H9 (cell line): ENCODE results near the gene ABCG1. TPM values are rescaled to one million over a fixed set of nuclear protein-coding genes. Genes with fewer than 3 reads are reported as not detected.

Experiments used
- DNase-seq: peaks from one replicate; pipeline ENCODE4 v3.0.0-alpha.2; 2017
- H2AFZ ChIP-seq: one replicate; pipeline ENCODE4 v1.6.1; 2013; ENCODE audit warnings: mild to moderate bottlenecking, low read length, control low read depth, moderate library complexity
- H2AK5ac ChIP-seq: 2 replicates; pipeline ENCODE4 v1.6.1; 2013; ENCODE audit warnings: low read length, control low read depth, mixed read lengths; ENCODE audit not compliant: insufficient read length
- H2BK120ac ChIP-seq: one replicate; pipeline ENCODE4 v1.6.1; 2013; ENCODE audit warnings: low read depth, mild to moderate bottlenecking, low read length, control low read depth, inconsistent platforms; ENCODE audit not compliant: poor library complexity, severe bottlenecking
- H2BK12ac ChIP-seq: 2 replicates; pipeline ENCODE4 v1.6.1; 2013; ENCODE audit warnings: low read length, control low read depth, mixed read lengths, low read depth; ENCODE audit not compliant: insufficient read length
- H2BK15ac ChIP-seq: 2 replicates; pipeline ENCODE4 v1.6.1; 2013; ENCODE audit warnings: low read depth, low read length, control low read depth
- H2BK20ac ChIP-seq: one replicate; pipeline ENCODE4 v1.6.1; 2013; ENCODE audit warnings: low read depth, mild to moderate bottlenecking, low read length, control low read depth, inconsistent platforms; ENCODE audit not compliant: poor library complexity, severe bottlenecking
- H2BK5ac ChIP-seq: 2 replicates; pipeline ENCODE4 v1.6.1; 2013; ENCODE audit warnings: low read length, control low read depth, mixed read lengths; ENCODE audit not compliant: insufficient read length
- H3K14ac ChIP-seq: 2 replicates; pipeline ENCODE4 v1.6.1; 2013; ENCODE audit warnings: low read length, control low read depth; ENCODE audit not compliant: insufficient read depth
- H3K18ac ChIP-seq: 2 replicates; pipeline ENCODE4 v1.6.1; 2013; ENCODE audit warnings: low read depth, mild to moderate bottlenecking, mixed read lengths, low read length, control low read depth; ENCODE audit not compliant: insufficient read length
- H3K23ac ChIP-seq: 2 replicates; pipeline ENCODE4 v1.6.1; 2013; ENCODE audit warnings: low read length, control low read depth, mixed read lengths, low read depth; ENCODE audit not compliant: insufficient read length
- H3K23me2 ChIP-seq: 2 replicates; pipeline ENCODE4 v1.6.1; 2013; ENCODE audit warnings: low read depth, mild to moderate bottlenecking, mixed read lengths, low read length, control low read depth; ENCODE audit not compliant: insufficient read length, poor library complexity, severe bottlenecking
- H3K27ac ChIP-seq: 2 replicates; pipeline ENCODE4 v1.5.1; 2013; ENCODE audit warnings: low read length, control low read depth, mixed read lengths, low read depth; ENCODE audit not compliant: insufficient read length
- H3K27me3 ChIP-seq: 2 replicates; pipeline ENCODE4 v1.6.1; 2013; ENCODE audit warnings: low read length, control low read depth, inconsistent platforms; ENCODE audit not compliant: insufficient read depth
- H3K4ac ChIP-seq: 2 replicates; pipeline ENCODE4 v1.6.1; 2013; ENCODE audit warnings: low read depth, mild to moderate bottlenecking, control low read depth, inconsistent platforms, low read length, moderate library complexity
- H3K4me1 ChIP-seq: 2 replicates; pipeline ENCODE4 v1.6.1; 2013; ENCODE audit warnings: low read length, control low read depth, inconsistent platforms; ENCODE audit not compliant: insufficient read depth
- H3K4me2 ChIP-seq: 2 replicates; pipeline ENCODE4 v1.6.1; 2013; ENCODE audit warnings: low read length, control low read depth, mixed read lengths; ENCODE audit not compliant: insufficient read length, insufficient read depth
- H3K56ac ChIP-seq: 2 replicates; pipeline ENCODE4 v1.6.1; 2013; ENCODE audit warnings: low read depth, mild to moderate bottlenecking, mixed read lengths, low read length, control low read depth; ENCODE audit not compliant: insufficient read length
- H3K79me1 ChIP-seq: 2 replicates; pipeline ENCODE4 v1.6.1; 2013; ENCODE audit warnings: low read depth, mild to moderate bottlenecking, moderate library complexity, low read length, control low read depth, inconsistent platforms; ENCODE audit not compliant: insufficient read depth, poor library complexity, severe bottlenecking
- H3K79me2 ChIP-seq: 2 replicates; pipeline ENCODE4 v1.6.1; 2013; ENCODE audit warnings: low read length, control low read depth, inconsistent platforms; ENCODE audit not compliant: insufficient read depth
- H3K9ac ChIP-seq: 2 replicates; pipeline ENCODE4 v1.6.1; 2013; ENCODE audit warnings: low read length, control low read depth, mixed read lengths; ENCODE audit not compliant: insufficient read length; ENCODE audit errors: extremely low read depth
- H3K9me3 ChIP-seq: one replicate; pipeline ENCODE4 v1.6.1; 2013; ENCODE audit warnings: low read depth, low read length, inconsistent platforms; ENCODE audit not compliant: control insufficient read depth
- H3T11ph ChIP-seq: one replicate; pipeline ENCODE4 v1.6.1; 2013; ENCODE audit warnings: mild to moderate bottlenecking, low read length, control low read depth, inconsistent platforms
- H4K20me1 ChIP-seq: one replicate; pipeline ENCODE4 v1.6.1; 2013; ENCODE audit not compliant: control insufficient read depth, insufficient read length, insufficient read depth
- H4K5ac ChIP-seq: 2 replicates; pipeline ENCODE4 v1.6.1; 2013; ENCODE audit warnings: low read depth, mild to moderate bottlenecking, mixed read lengths, low read length, control low read depth; ENCODE audit not compliant: insufficient read length
- H4K8ac ChIP-seq: replicated peaks from 2 replicates; pipeline ENCODE4 v1.6.1; 2013; ENCODE audit warnings: low read length, control low read depth, mixed read lengths, low read depth; ENCODE audit not compliant: insufficient read length
- H4K91ac ChIP-seq: 2 replicates; pipeline ENCODE4 v1.6.1; 2013; ENCODE audit warnings: low read depth, mild to moderate bottlenecking, moderate library complexity, mixed read lengths, low read length, control low read depth; ENCODE audit not compliant: insufficient read length
- H3K27ac Mint-ChIP-seq, 3 experiments: 2 replicates in 2 of 3; 3 replicates in 1 of 3; pipeline ENCODE4 v1.8.0; 2020 to 2021; ENCODE audit warnings: mixed read lengths in 3 of 3, mild to moderate bottlenecking in 1 of 3, moderate library complexity in 1 of 3
- H3K27me3 Mint-ChIP-seq: 2 replicates; pipeline ENCODE4 v1.8.0; 2021; ENCODE audit warnings: low read depth, mild to moderate bottlenecking, moderate library complexity, mixed read lengths
- H3K36me3 Mint-ChIP-seq, 3 experiments: 2 replicates in 2 of 3; 3 replicates in 1 of 3; pipeline ENCODE4 v1.8.0; 2020 to 2021; ENCODE audit warnings: low read depth in 3 of 3, mixed read lengths in 3 of 3; ENCODE audit not compliant: insufficient read depth in 1 of 3
- H3K4me1 Mint-ChIP-seq, 2 experiments: 2 replicates each; pipeline ENCODE4 v1.8.0; 2020; ENCODE audit warnings: mixed read lengths in 2 of 2
- H3K4me3 Mint-ChIP-seq, 2 experiments: 2 replicates in 1 of 2; 3 replicates in 1 of 2; pipeline ENCODE4 v1.8.0; 2020 to 2021; ENCODE audit warnings: mild to moderate bottlenecking in 2 of 2, mixed read lengths in 2 of 2, moderate library complexity in 1 of 2
- H3K9me3 Mint-ChIP-seq, 2 experiments: 2 replicates in 1 of 2; 3 replicates in 1 of 2; pipeline ENCODE4 v1.8.0; 2020; ENCODE audit warnings: mild to moderate bottlenecking in 2 of 2, mixed read lengths in 2 of 2, moderate library complexity in 1 of 2
- WGBS: extraction: QIAGEN DNeasy Blood & Tissue Kit; methylation state at CpG from one replicate; pipeline ENCODE4 v1.1.7; 2013; ENCODE audit warnings: missing lambda C conversion rate, low lambda C conversion rate, mixed read lengths; ENCODE audit not compliant: insufficient read length; ENCODE audit errors: extremely low coverage; 5-methylcytosine and 5-hydroxymethylcytosine counted together
- total RNA-seq: library from RNA; stranded (reverse); gene quantifications from 2 replicates; pipeline ENCODE4 v1.2.1, GENCODE V29; 2021
- TF ChIP-seq, protein P1 (sequence below): fragments of 200-600 bp; sonication (generic); conservative IDR thresholded peaks from 3 replicates; pipeline ENCODE4 v1.8.0; 2021; ENCODE audit warnings: antibody characterized with exemption, mild to moderate bottlenecking

ABCG1 gene
- total RNA-seq, 1 experiment from 2014 or later = 0.83 TPM

GRCh38 chr21:42266971-42267556 lies 48.1 kb downstream of the ABCG1 start:
- Histone ChIP-seq H2AFZ (no peak overlapping the region), H3K4me1 (peaks cover 2% of the 10 kb centered on the region; the same call in 1 of the 2 replicates), H4K91ac (no peak overlapping the region), H3K9me3 (no peaks in the 10 kb centered on the region), H3K4ac (no peak overlapping the region), H4K8ac (no peak overlapping the region), H3K79me1 (no peaks in the 10 kb centered on the region), H3K56ac (no peak overlapping the region), H3K9ac (no peak overlapping the region), H4K20me1 (no peaks in the 10 kb centered on the region), H3K27me3 (no peaks in the 10 kb centered on the region), H2BK120ac (no peak overlapping the region), H4K5ac (no peak overlapping the region), H2AK5ac (no peak overlapping the region), H2BK20ac (no peak overlapping the region), H3K79me2 (no peaks in the 10 kb centered on the region), H2BK5ac (no peak overlapping the region), H2BK12ac (no peak overlapping the region), H3K23ac (no peak overlapping the region), H3K14ac (no peak overlapping the region), H3K18ac (no peak overlapping the region), H3K4me2 (no peak overlapping the region), H2BK15ac (no peak overlapping the region), H3T11ph (no peak overlapping the region), H3K23me2 (no peaks in the 10 kb centered on the region), H3K27ac (no peak overlapping the region)
- WGBS = no CpG with 5 or more reads among the region's 7 CpGs
- Mint-ChIP-seq H3K27ac (no peak overlapping the region), H3K4me1 (peaks cover 12 to 18% of the 10 kb centered on the region in 2 experiments), H3K27me3 (no peaks in the 10 kb centered on the region; the same call in 1 of the 2 replicates), H3K4me3 (no peak overlapping the region), H3K36me3 (no peaks in the 10 kb centered on the region), H3K9me3 (no peaks in the 10 kb centered on the region; a peak in 1 of 5 replicates)
- TF ChIP-seq, protein P1, sequence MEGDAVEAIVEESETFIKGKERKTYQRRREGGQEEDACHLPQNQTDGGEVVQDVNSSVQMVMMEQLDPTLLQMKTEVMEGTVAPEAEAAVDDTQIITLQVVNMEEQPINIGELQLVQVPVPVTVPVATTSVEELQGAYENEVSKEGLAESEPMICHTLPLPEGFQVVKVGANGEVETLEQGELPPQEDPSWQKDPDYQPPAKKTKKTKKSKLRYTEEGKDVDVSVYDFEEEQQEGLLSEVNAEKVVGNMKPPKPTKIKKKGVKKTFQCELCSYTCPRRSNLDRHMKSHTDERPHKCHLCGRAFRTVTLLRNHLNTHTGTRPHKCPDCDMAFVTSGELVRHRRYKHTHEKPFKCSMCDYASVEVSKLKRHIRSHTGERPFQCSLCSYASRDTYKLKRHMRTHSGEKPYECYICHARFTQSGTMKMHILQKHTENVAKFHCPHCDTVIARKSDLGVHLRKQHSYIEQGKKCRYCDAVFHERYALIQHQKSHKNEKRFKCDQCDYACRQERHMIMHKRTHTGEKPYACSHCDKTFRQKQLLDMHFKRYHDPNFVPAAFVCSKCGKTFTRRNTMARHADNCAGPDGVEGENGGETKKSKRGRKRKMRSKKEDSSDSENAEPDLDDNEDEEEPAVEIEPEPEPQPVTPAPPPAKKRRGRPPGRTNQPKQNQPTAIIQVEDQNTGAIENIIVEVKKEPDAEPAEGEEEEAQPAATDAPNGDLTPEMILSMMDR = no peak
- no peak for DNase-seq
